KMS-11 (cell line): ENCODE data around the gene LHFPL6.

Experiments
- H2AFZ ChIP-seq: fragments of 200-600 bp; sonication (generic); 2 replicates; pipeline ENCODE4 v1.6.1; 2016; ENCODE audit warnings: antibody characterized with exemption, mixed run types, low read depth
- H3K27ac ChIP-seq: fragments of 200-600 bp; sonication (generic); 2 replicates; pipeline ENCODE4 v1.6.1; 2016; ENCODE audit warnings: mild to moderate bottlenecking, mixed run types
- H3K27me3 ChIP-seq: fragments of 200-600 bp; sonication (generic); 2 replicates; pipeline ENCODE4 v1.6.1; 2017; ENCODE audit warnings: mild to moderate bottlenecking, low read depth, mixed run types, moderate library complexity; ENCODE audit not compliant: insufficient read depth
- H3K36me3 ChIP-seq: fragments of 200-600 bp; sonication (generic); 2 replicates; pipeline ENCODE4 v1.6.1; 2017; ENCODE audit warnings: mild to moderate bottlenecking, mixed run types; ENCODE audit not compliant: insufficient read depth
- H3K4me1 ChIP-seq: fragments of 200-600 bp; sonication (generic); 2 replicates; pipeline ENCODE4 v1.6.1; 2016; ENCODE audit warnings: mild to moderate bottlenecking, low read depth, mixed run types; ENCODE audit not compliant: poor library complexity, severe bottlenecking
- H3K4me2 ChIP-seq: fragments of 200-600 bp; sonication (generic); 2 replicates; pipeline ENCODE4 v1.7.0; 2016; ENCODE audit warnings: mild to moderate bottlenecking, mixed run types
- H3K4me3 ChIP-seq: fragments of 200-600 bp; sonication (generic); IDR thresholded peaks from 2 replicates; pipeline ENCODE4 v1.6.1; 2017; ENCODE audit warnings: low read depth, low read length, mixed read lengths; ENCODE audit not compliant: insufficient read depth
- H3K79me2 ChIP-seq: fragments of 200-600 bp; sonication (generic); 2 replicates; pipeline ENCODE4 v1.6.1; 2016; ENCODE audit warnings: low read depth, mixed run types; ENCODE audit not compliant: insufficient read depth
- H3K9ac ChIP-seq: fragments of 200-600 bp; sonication (generic); 2 replicates; pipeline ENCODE4 v1.6.1; 2016; ENCODE audit warnings: mild to moderate bottlenecking, mixed run types
- H4K20me1 ChIP-seq: fragments of 200-600 bp; sonication (generic); 2 replicates; pipeline ENCODE4 v1.6.1; 2016; ENCODE audit warnings: mild to moderate bottlenecking, mixed run types; ENCODE audit not compliant: insufficient read depth
- TF ChIP-seq, protein P1 (sequence below): fragments of 200-600 bp; sonication (generic); conservative IDR thresholded peaks from 2 replicates; pipeline ENCODE4 v1.6.1; 2017; ENCODE audit warnings: low read depth, mild to moderate bottlenecking, antibody characterized with exemption, low read length, moderate library complexity, mixed read lengths

The LHFPL6 gene

DNA sequence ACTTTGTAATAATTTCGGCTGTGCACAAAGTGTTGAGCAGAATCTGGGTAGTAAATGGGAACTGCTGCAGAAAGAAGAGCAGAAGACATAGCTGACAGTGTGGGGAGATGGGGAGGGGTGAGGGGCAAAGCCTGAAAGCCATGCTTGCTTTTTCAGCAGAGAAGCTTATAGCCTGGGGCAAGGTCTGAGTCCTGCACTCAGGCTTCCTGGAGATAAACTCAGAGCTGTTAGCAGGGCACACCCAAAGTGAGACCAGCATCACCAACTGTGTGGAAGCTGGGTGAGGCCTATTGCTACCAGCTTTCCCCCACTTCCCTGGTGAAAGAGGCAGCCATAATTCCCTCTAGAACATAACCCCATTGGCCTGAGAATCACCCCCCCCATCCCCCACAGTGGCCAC lies 15.6 kb upstream of the LHFPL6 start:
- Histone ChIP-seq H3K4me3 (no peak overlapping the region), H3K36me3 (no peaks in the 10 kb centered on the region), H4K20me1 (no peaks in the 10 kb centered on the region), H3K27ac (no peak overlapping the region), H3K9ac (no peak overlapping the region), H3K27me3 (no peaks in the 10 kb centered on the region), H3K4me1 (no peaks in the 10 kb centered on the region), H3K4me2 (no peak overlapping the region), H3K79me2 (no peaks in the 10 kb centered on the region), H2AFZ (no peak overlapping the region)
- TF ChIP-seq, protein P1, sequence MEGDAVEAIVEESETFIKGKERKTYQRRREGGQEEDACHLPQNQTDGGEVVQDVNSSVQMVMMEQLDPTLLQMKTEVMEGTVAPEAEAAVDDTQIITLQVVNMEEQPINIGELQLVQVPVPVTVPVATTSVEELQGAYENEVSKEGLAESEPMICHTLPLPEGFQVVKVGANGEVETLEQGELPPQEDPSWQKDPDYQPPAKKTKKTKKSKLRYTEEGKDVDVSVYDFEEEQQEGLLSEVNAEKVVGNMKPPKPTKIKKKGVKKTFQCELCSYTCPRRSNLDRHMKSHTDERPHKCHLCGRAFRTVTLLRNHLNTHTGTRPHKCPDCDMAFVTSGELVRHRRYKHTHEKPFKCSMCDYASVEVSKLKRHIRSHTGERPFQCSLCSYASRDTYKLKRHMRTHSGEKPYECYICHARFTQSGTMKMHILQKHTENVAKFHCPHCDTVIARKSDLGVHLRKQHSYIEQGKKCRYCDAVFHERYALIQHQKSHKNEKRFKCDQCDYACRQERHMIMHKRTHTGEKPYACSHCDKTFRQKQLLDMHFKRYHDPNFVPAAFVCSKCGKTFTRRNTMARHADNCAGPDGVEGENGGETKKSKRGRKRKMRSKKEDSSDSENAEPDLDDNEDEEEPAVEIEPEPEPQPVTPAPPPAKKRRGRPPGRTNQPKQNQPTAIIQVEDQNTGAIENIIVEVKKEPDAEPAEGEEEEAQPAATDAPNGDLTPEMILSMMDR = no peak

DNA sequence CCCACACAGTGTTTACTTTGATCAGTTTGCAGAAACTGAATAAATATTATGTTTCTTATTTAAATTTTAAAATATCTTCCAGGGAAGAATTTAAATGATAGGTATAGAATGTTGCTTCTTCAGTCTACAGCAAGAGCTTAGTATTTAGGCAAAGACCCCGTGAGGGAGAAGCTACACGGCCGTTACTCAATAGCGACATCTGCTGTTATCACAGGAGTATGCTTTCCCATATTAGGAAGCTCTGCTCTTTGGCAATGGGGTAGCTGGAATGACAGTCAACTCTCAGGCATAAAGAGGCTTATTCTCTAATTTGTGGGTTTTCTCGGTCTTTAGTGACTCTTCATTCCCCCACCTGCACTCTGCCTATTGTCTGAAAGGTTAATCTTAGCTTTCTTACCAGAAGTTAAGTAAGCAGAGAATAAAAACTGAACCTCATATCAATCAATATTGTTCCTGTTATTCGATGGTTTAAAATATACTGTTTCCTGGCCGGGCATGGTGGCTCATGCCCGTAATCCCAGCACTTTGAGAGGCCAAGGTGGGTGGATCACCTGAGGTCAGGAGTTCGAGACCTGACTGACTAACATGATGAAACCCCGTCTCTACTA lies 13.2 kb upstream of the LHFPL6 start:
- no peak overlapping the region for H3K9ac ChIP-seq
- H2AFZ ChIP-seq = no peak overlapping the region; the same call in 1 of the 2 replicates
- TF ChIP-seq, protein P1 = peak; percentile 71
- no peaks in the 10 kb centered on the region for H3K79me2 ChIP-seq
- no peak overlapping the region for H3K4me2 ChIP-seq
- no peak overlapping the region for H3K27ac ChIP-seq
- H4K20me1 ChIP-seq = no peaks in the 10 kb centered on the region
- no peaks in the 10 kb centered on the region for H3K27me3 ChIP-seq
- no peaks in the 10 kb centered on the region for H3K36me3 ChIP-seq
- H3K4me3 ChIP-seq = no peak overlapping the region
- no peaks in the 10 kb centered on the region for H3K4me1 ChIP-seq

DNA sequence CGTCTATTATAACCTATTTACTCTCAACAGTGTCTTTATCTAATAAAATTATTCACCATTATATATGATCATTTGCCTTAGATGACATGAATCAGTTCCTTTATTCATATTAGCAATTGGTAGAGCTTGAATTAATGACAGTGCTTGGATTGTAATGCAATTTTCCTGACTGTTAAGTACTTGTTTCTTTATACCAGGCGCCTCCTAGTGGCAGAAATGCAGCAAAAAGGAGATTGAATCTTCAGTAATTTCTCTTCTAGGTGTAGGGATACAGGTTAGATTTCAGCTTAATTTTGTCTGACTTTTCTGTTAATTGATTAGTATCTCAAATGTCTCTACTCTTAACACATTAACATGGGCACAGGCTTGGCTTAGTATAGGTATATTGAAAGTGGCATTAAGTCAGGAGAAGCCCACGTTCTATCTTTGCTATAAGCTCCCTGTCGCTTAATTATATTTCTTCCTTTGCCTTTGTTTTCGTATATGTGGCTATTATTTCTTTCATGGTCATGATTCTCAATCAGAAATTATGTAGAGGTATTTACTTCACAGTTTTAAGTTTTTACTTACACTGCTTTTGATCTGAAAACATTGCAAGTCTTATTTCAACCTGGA lies 9.1 kb upstream of the LHFPL6 start:
- no peaks in the 10 kb centered on the region for H3K36me3 ChIP-seq
- no peak overlapping the region for H3K4me3 ChIP-seq
- H3K4me2 ChIP-seq = no peak overlapping the region
- TF ChIP-seq, protein P1 = peak; percentile 68
- H3K27ac ChIP-seq = no peak overlapping the region
- H2AFZ ChIP-seq = no peak overlapping the region
- no peaks in the 10 kb centered on the region for H4K20me1 ChIP-seq
- no peaks in the 10 kb centered on the region for H3K27me3 ChIP-seq
- no peaks in the 10 kb centered on the region for H3K79me2 ChIP-seq
- no peaks in the 10 kb centered on the region for H3K4me1 ChIP-seq
- H3K9ac ChIP-seq = no peak overlapping the region

DNA sequence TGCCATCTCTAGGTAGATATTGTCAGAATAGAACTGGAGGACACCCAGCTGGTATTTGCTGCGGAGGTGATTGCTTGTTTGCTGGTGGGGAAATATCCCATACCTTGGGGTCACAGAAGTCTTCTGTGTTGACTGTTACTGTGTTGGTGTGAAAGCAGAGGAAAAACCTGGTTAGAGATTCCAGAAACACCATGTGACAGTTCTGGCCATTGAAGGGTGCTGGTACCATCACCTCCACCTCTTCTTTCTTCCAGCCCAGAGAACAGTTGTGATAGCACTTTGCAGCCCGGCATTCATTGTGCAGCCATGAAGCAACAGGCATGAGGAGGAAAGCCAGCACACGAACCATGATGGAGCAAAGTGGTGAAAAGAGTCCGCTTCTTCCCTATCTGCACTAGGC lies 4.9 kb upstream of the LHFPL6 start:
- TF ChIP-seq, protein P1 = no peak
- H3K4me2 ChIP-seq = no peak overlapping the region
- no peak overlapping the region for H3K9ac ChIP-seq
- H3K4me1 ChIP-seq = no peaks in the 10 kb centered on the region
- no peaks in the 10 kb centered on the region for H3K79me2 ChIP-seq
- H3K27me3 ChIP-seq = no peaks in the 10 kb centered on the region
- H3K36me3 ChIP-seq = no peaks in the 10 kb centered on the region
- H4K20me1 ChIP-seq = no peaks in the 10 kb centered on the region
- H3K4me3 ChIP-seq = no peak overlapping the region
- H2AFZ ChIP-seq = no peak overlapping the region
- H3K27ac ChIP-seq = no peak overlapping the region
